ENCODE results near the gene TNFRSF14. TPM values are rescaled to one million over a fixed set of nuclear protein-coding genes. Genes with fewer than 3 reads are reported as not detected.

The TNFRSF14 gene
- total RNA-seq, 1 experiment from 2014 or later: 1.5 TPM

- POLR2A ChIA-PET: no interaction called here
- Mint-ChIP-seq H3K4me3 (ENCODE audit: unreplicated experiment) (no peak overlapping the region), H3K36me3 (ENCODE audit: insufficient read depth, unreplicated experiment) (no peaks in the 10 kb centered on the region), H3K27me3 (ENCODE audit: insufficient read depth, unreplicated experiment) (no peaks in the 10 kb centered on the region), H3K9me3 (ENCODE audit: unreplicated experiment) (no peaks in the 10 kb centered on the region), H3K27ac (ENCODE audit: unreplicated experiment) (no peak overlapping the region), H3K4me1 (ENCODE audit: low read depth, unreplicated experiment) (no peaks in the 10 kb centered on the region)
- no TSS peak for BruUV-seq (replicated peaks)
- H3K9me3 ChIP-seq: no peaks in the 10 kb centered on the region
- H3K4me3 ChIP-seq (ENCODE audit: low read depth, low read length): no peak overlapping the region
- TF ChIP-seq, protein P1, sequence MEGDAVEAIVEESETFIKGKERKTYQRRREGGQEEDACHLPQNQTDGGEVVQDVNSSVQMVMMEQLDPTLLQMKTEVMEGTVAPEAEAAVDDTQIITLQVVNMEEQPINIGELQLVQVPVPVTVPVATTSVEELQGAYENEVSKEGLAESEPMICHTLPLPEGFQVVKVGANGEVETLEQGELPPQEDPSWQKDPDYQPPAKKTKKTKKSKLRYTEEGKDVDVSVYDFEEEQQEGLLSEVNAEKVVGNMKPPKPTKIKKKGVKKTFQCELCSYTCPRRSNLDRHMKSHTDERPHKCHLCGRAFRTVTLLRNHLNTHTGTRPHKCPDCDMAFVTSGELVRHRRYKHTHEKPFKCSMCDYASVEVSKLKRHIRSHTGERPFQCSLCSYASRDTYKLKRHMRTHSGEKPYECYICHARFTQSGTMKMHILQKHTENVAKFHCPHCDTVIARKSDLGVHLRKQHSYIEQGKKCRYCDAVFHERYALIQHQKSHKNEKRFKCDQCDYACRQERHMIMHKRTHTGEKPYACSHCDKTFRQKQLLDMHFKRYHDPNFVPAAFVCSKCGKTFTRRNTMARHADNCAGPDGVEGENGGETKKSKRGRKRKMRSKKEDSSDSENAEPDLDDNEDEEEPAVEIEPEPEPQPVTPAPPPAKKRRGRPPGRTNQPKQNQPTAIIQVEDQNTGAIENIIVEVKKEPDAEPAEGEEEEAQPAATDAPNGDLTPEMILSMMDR (IDR thresholded peaks at IDR 0.05; ENCODE audit: insufficient read depth in 1 of 2, low read depth in 1 of 2, low read length in 1 of 2, severe bottlenecking in 1 of 2, unreplicated experiment in 1 of 2): no peak
- H3K36me3 ChIP-seq (ENCODE audit: control insufficient read depth, insufficient read depth, low read length): no peaks in the 10 kb centered on the region
- H3K4me1 ChIP-seq: no peaks in the 10 kb centered on the region
- H3K27me3 ChIP-seq (replicated peaks; ENCODE audit: control insufficient read depth, insufficient read depth, low read length): peaks cover 1% of the 10 kb centered on the region; the same call in 1 of the 2 replicates
- CTCF ChIA-PET: no interaction called here
- intact Hi-C loops (cut with micrococcal nuclease; ENCODE audit: unreplicated experiment): no loop called here
- DNase-seq: no peak
Measured at GRCh38 chr1:2535981-2536380, 20.2 kb upstream of the TNFRSF14 start.

GRCh38 chr1:2537784-2538115 is 18.4 kb upstream of the TNFRSF14 start:
- ChIA-PET CTCF (interaction anchor here (0.6 kb wide), 1 partner anchor 126 kb away, joined by 3 read pairs; no protein-coding TSS in a partner anchor), POLR2A (no interaction called here)
- H3K4me1 ChIP-seq: no peaks in the 10 kb centered on the region
- H3K4me3 ChIP-seq (ENCODE audit: low read depth, low read length): no peak overlapping the region
- TF ChIP-seq, protein P1 (IDR thresholded peaks at IDR 0.05; ENCODE audit: insufficient read depth in 1 of 2, low read depth in 1 of 2, low read length in 1 of 2, severe bottlenecking in 1 of 2, unreplicated experiment in 1 of 2): no peak
- Mint-ChIP-seq H3K4me3 (ENCODE audit: unreplicated experiment) (no peak overlapping the region), H3K27ac (ENCODE audit: unreplicated experiment) (no peak overlapping the region), H3K9me3 (ENCODE audit: unreplicated experiment) (no peaks in the 10 kb centered on the region), H3K27me3 (ENCODE audit: insufficient read depth, unreplicated experiment) (no peaks in the 10 kb centered on the region), H3K4me1 (ENCODE audit: low read depth, unreplicated experiment) (no peaks in the 10 kb centered on the region), H3K36me3 (ENCODE audit: insufficient read depth, unreplicated experiment) (no peaks in the 10 kb centered on the region)
- no peak for DNase-seq
- no peaks in the 10 kb centered on the region for H3K9me3 ChIP-seq
- no peaks in the 10 kb centered on the region for H3K27me3 ChIP-seq (replicated peaks; ENCODE audit: control insufficient read depth, insufficient read depth, low read length)
- no peaks in the 10 kb centered on the region for H3K36me3 ChIP-seq (ENCODE audit: control insufficient read depth, insufficient read depth, low read length)
- no TSS peak for BruUV-seq (replicated peaks)
- intact Hi-C loops (cut with micrococcal nuclease; ENCODE audit: unreplicated experiment): no loop called here

DNA sequence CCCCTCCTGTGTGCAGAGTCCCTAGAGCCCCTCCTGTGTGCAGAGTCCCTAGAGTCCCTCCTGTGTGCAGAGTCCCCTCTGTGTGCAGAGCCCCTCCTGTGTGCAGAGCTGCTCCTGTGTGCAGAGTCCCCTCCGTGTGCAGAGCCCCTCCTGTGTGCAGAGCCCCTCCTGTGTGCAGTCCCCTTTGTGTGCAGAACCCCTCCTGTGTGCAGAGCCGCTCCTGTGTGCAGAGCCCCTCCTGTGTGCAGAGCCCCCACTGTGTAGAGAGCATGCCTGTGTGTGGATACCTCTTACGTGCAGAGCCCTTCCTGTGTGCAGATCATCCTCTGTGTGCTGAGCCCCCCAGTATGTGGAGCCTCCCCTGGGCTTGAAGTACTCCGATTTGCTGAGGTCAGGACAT is 17.8 kb upstream of the TNFRSF14 start:
- Mint-ChIP-seq H3K4me3 (ENCODE audit: unreplicated experiment) (no peak overlapping the region), H3K4me1 (ENCODE audit: low read depth, unreplicated experiment) (no peaks in the 10 kb centered on the region), H3K36me3 (ENCODE audit: insufficient read depth, unreplicated experiment) (no peaks in the 10 kb centered on the region), H3K27ac (ENCODE audit: unreplicated experiment) (no peak overlapping the region), H3K27me3 (ENCODE audit: insufficient read depth, unreplicated experiment) (no peaks in the 10 kb centered on the region), H3K9me3 (ENCODE audit: unreplicated experiment) (no peaks in the 10 kb centered on the region)
- intact Hi-C loops (cut with micrococcal nuclease; ENCODE audit: unreplicated experiment): no loop called here
- BruUV-seq (replicated peaks): no TSS peak
- Histone ChIP-seq H3K9me3 (no peaks in the 10 kb centered on the region), H3K4me1 (no peaks in the 10 kb centered on the region), H3K36me3 (ENCODE audit: control insufficient read depth, insufficient read depth, low read length) (no peaks in the 10 kb centered on the region), H3K4me3 (ENCODE audit: low read depth, low read length) (no peak overlapping the region), H3K27me3 (replicated peaks; ENCODE audit: control insufficient read depth, insufficient read depth, low read length) (no peaks in the 10 kb centered on the region)
- DNase-seq: no peak
- POLR2A ChIA-PET: no interaction called here
- TF ChIP-seq, protein P1 (IDR thresholded peaks at IDR 0.05; ENCODE audit: insufficient read depth in 1 of 2, low read depth in 1 of 2, low read length in 1 of 2, severe bottlenecking in 1 of 2, unreplicated experiment in 1 of 2): no peak
- CTCF ChIA-PET: interaction anchor here (0.6 kb wide), 1 partner anchor 126 kb away, joined by 3 read pairs; no protein-coding TSS in a partner anchor

Measured in Caco-2 (cell line).